Loucy (cell line): Measurements from ENCODE around the gene OR10H4.

ENCODE experiments used
- H2AFZ ChIP-seq: fragments of 200-600 bp; sonication (generic); 2 replicates; pipeline ENCODE4 v1.6.0; 2016; ENCODE audit warnings: antibody characterized with exemption, mild to moderate bottlenecking, low read length, moderate library complexity
- H3F3A ChIP-seq: fragments of 200-600 bp; 2 replicates; pipeline ENCODE4 v1.6.0; 2016; ENCODE audit warnings: antibody characterized with exemption, low read depth, mild to moderate bottlenecking
- H3K27me3 ChIP-seq: fragments of 200-600 bp; sonication (generic); 2 replicates; pipeline ENCODE4 v1.6.1; 2014; ENCODE audit warnings: low read length, mild to moderate bottlenecking; ENCODE audit not compliant: insufficient read depth, poor library complexity, severe bottlenecking
- H3K36me3 ChIP-seq: fragments of 200-600 bp; sonication (generic); 2 replicates; pipeline ENCODE4 v1.6.1; 2016; ENCODE audit warnings: low read length; ENCODE audit not compliant: insufficient read depth
- H3K4me1 ChIP-seq: fragments of 200-600 bp; sonication (generic); 2 replicates; pipeline ENCODE4 v1.5.1; 2014; ENCODE audit warnings: low read length, mild to moderate bottlenecking; ENCODE audit not compliant: insufficient read depth, poor library complexity, severe bottlenecking
- H3K4me2 ChIP-seq: fragments of 200-600 bp; sonication (generic); 2 replicates; pipeline ENCODE4 v1.6.0; 2014; ENCODE audit warnings: antibody characterized with exemption, low read length, low read depth, mild to moderate bottlenecking; ENCODE audit not compliant: poor library complexity, severe bottlenecking
- H3K4me3 ChIP-seq: fragments of 200-600 bp; sonication (generic); 2 replicates; pipeline ENCODE4 v1.5.1; 2014; ENCODE audit warnings: low read length, mild to moderate bottlenecking, mixed read lengths; ENCODE audit not compliant: poor library complexity, severe bottlenecking
- H3K79me2 ChIP-seq: fragments of 200-600 bp; sonication (generic); 2 replicates; pipeline ENCODE4 v1.6.1; 2014; ENCODE audit warnings: low read length; ENCODE audit not compliant: insufficient read depth
- H3K9ac ChIP-seq: fragments of 200-600 bp; sonication (generic); 2 replicates; pipeline ENCODE4 v1.6.0; 2014; ENCODE audit warnings: mild to moderate bottlenecking, low read depth, low read length, moderate library complexity; ENCODE audit not compliant: poor library complexity, severe bottlenecking
- H3K9me2 ChIP-seq: fragments of 200-600 bp; sonication (generic); replicated peaks from 2 replicates; pipeline ENCODE4 v1.6.1; 2016; ENCODE audit warnings: low read depth, low read length, mixed read lengths
- H3K9me3 ChIP-seq: fragments of 200-600 bp; sonication (generic); 2 replicates; pipeline ENCODE4 v1.6.1; 2014; ENCODE audit warnings: mild to moderate bottlenecking, antibody characterized with exemption, low read length, low read depth; ENCODE audit not compliant: insufficient read depth
- H4K20me1 ChIP-seq: fragments of 200-600 bp; sonication (generic); 2 replicates; pipeline ENCODE4 v1.6.0; 2014; ENCODE audit warnings: antibody characterized with exemption, low read length, mild to moderate bottlenecking; ENCODE audit not compliant: insufficient read depth, poor library complexity, severe bottlenecking
- CTCF ChIP-seq: fragments of 200-600 bp; sonication (generic); conservative IDR thresholded peaks from 2 replicates; pipeline ENCODE4 v1.5.1; 2014; ENCODE audit warnings: mild to moderate bottlenecking, antibody characterized with exemption, low read length
- EZH2phosphoT487 ChIP-seq: fragments of 200-600 bp; IDR thresholded peaks from 2 replicates; pipeline ENCODE4 v1.6.1; 2018; ENCODE audit warnings: antibody characterized with exemption, mild to moderate bottlenecking, moderate library complexity, borderline replicate concordance

OR10H4 gene

GRCh38 chr19:15986701-15987100 is 37.9 kb downstream of the OR10H4 start:
- Histone ChIP-seq H3K79me2 (no peaks in the 10 kb centered on the region), H3K9me2 (no peaks in the 10 kb centered on the region), H3K9me3 (peaks cover 7% of the 10 kb centered on the region), H3F3A (no peaks in the 10 kb centered on the region), H3K4me2 (no peak overlapping the region), H2AFZ (no peak overlapping the region), H3K4me3 (no peak overlapping the region), H3K36me3 (no peaks in the 10 kb centered on the region), H4K20me1 (no peaks in the 10 kb centered on the region), H3K27me3 (no peaks in the 10 kb centered on the region), H3K9ac (no peak overlapping the region), H3K4me1 (no peaks in the 10 kb centered on the region)
- TF ChIP-seq CTCF: no peak
- no peak for TF ChIP-seq EZH2phosphoT487

- Histone ChIP-seq H3K4me3 (no peak overlapping the region), H3K9ac (no peak overlapping the region), H3F3A (no peaks in the 10 kb centered on the region), H3K4me1 (no peaks in the 10 kb centered on the region), H3K4me2 (no peak overlapping the region), H3K36me3 (no peaks in the 10 kb centered on the region), H3K79me2 (no peaks in the 10 kb centered on the region), H3K9me3 (no peaks in the 10 kb centered on the region; the same call in 1 of the 2 replicates), H2AFZ (no peak overlapping the region), H3K27me3 (no peaks in the 10 kb centered on the region), H4K20me1 (no peaks in the 10 kb centered on the region), H3K9me2 (no peaks in the 10 kb centered on the region)
- TF ChIP-seq CTCF (no peak), EZH2phosphoT487 (no peak)
These were observed 41.1 kb downstream of the OR10H4 start for GRCh38 chr19:15989889-15990288.

DNA sequence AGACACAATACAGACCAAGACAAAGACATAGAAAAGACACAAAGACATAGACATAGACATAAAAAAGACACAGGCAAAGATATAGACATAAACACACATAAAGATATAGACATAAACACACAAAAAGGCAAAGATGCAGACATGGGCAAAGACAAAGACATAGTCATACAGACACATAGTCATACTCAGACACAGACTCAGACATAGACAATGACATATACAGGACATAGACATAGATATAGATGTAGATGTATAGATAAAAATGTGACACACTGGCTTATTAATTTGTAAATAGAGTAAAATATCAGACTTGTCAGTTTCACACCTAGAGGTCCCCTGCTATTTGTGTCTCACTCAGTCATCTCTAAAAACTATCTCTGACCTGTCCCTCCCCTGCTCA is 42.8 kb downstream of the OR10H4 start:
- TF ChIP-seq CTCF (no peak), EZH2phosphoT487 (no peak)
- Histone ChIP-seq H2AFZ (no peak overlapping the region), H3K9ac (no peak overlapping the region), H3K36me3 (no peaks in the 10 kb centered on the region), H3K79me2 (no peaks in the 10 kb centered on the region), H3F3A (no peaks in the 10 kb centered on the region), H3K27me3 (no peaks in the 10 kb centered on the region), H4K20me1 (no peaks in the 10 kb centered on the region), H3K4me1 (no peaks in the 10 kb centered on the region), H3K4me3 (no peak overlapping the region), H3K9me2 (no peaks in the 10 kb centered on the region), H3K9me3 (no peaks in the 10 kb centered on the region; the same call in 1 of the 2 replicates), H3K4me2 (no peak overlapping the region)
